Loucy (cell line): Measurements from ENCODE around the gene MAMLD1.

ENCODE experiments used
- H2AFZ ChIP-seq: fragments of 200-600 bp; sonication (generic); 2 replicates; pipeline ENCODE4 v1.6.0; 2016; ENCODE audit warnings: antibody characterized with exemption, mild to moderate bottlenecking, low read length, moderate library complexity
- H3F3A ChIP-seq: fragments of 200-600 bp; 2 replicates; pipeline ENCODE4 v1.6.0; 2016; ENCODE audit warnings: antibody characterized with exemption, low read depth, mild to moderate bottlenecking
- H3K27me3 ChIP-seq: fragments of 200-600 bp; sonication (generic); 2 replicates; pipeline ENCODE4 v1.6.1; 2014; ENCODE audit warnings: low read length, mild to moderate bottlenecking; ENCODE audit not compliant: insufficient read depth, poor library complexity, severe bottlenecking
- H3K36me3 ChIP-seq: fragments of 200-600 bp; sonication (generic); 2 replicates; pipeline ENCODE4 v1.6.1; 2016; ENCODE audit warnings: low read length; ENCODE audit not compliant: insufficient read depth
- H3K4me1 ChIP-seq: fragments of 200-600 bp; sonication (generic); 2 replicates; pipeline ENCODE4 v1.5.1; 2014; ENCODE audit warnings: low read length, mild to moderate bottlenecking; ENCODE audit not compliant: insufficient read depth, poor library complexity, severe bottlenecking
- H3K4me2 ChIP-seq: fragments of 200-600 bp; sonication (generic); 2 replicates; pipeline ENCODE4 v1.6.0; 2014; ENCODE audit warnings: antibody characterized with exemption, low read length, low read depth, mild to moderate bottlenecking; ENCODE audit not compliant: poor library complexity, severe bottlenecking
- H3K4me3 ChIP-seq: fragments of 200-600 bp; sonication (generic); 2 replicates; pipeline ENCODE4 v1.5.1; 2014; ENCODE audit warnings: low read length, mild to moderate bottlenecking, mixed read lengths; ENCODE audit not compliant: poor library complexity, severe bottlenecking
- H3K79me2 ChIP-seq: fragments of 200-600 bp; sonication (generic); 2 replicates; pipeline ENCODE4 v1.6.1; 2014; ENCODE audit warnings: low read length; ENCODE audit not compliant: insufficient read depth
- H3K9ac ChIP-seq: fragments of 200-600 bp; sonication (generic); 2 replicates; pipeline ENCODE4 v1.6.0; 2014; ENCODE audit warnings: mild to moderate bottlenecking, low read depth, low read length, moderate library complexity; ENCODE audit not compliant: poor library complexity, severe bottlenecking
- H3K9me2 ChIP-seq: fragments of 200-600 bp; sonication (generic); replicated peaks from 2 replicates; pipeline ENCODE4 v1.6.1; 2016; ENCODE audit warnings: low read depth, low read length, mixed read lengths
- H3K9me3 ChIP-seq: fragments of 200-600 bp; sonication (generic); 2 replicates; pipeline ENCODE4 v1.6.1; 2014; ENCODE audit warnings: mild to moderate bottlenecking, antibody characterized with exemption, low read length, low read depth; ENCODE audit not compliant: insufficient read depth
- H4K20me1 ChIP-seq: fragments of 200-600 bp; sonication (generic); 2 replicates; pipeline ENCODE4 v1.6.0; 2014; ENCODE audit warnings: antibody characterized with exemption, low read length, mild to moderate bottlenecking; ENCODE audit not compliant: insufficient read depth, poor library complexity, severe bottlenecking
- EZH2phosphoT487 ChIP-seq: fragments of 200-600 bp; IDR thresholded peaks from 2 replicates; pipeline ENCODE4 v1.6.1; 2018; ENCODE audit warnings: antibody characterized with exemption, mild to moderate bottlenecking, moderate library complexity, borderline replicate concordance
- TF ChIP-seq, protein P1 (sequence below): fragments of 200-600 bp; sonication (generic); conservative IDR thresholded peaks from 2 replicates; pipeline ENCODE4 v1.5.1; 2014; ENCODE audit warnings: mild to moderate bottlenecking, antibody characterized with exemption, low read length

MAMLD1 gene

DNA sequence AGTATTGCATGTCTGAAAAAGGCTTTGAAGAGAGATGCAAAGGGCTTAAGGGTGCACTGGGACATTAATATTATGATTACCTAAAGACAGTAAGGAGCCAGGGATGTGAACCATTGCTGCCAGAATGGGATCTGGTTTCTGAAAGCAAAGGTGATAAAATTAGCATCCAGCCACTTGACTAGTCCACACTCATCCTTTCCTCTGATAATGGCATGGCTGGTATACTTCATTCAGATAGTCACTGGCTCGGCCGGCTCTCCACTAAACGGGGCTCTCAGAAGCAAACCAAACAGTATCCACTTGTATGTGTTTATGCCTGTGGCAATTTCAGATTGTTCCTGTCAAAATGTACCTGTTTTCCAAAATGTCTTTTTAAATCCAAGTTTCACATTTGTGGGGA lies 46.4 kb downstream of the MAMLD1 start:
- TF ChIP-seq, protein P1, sequence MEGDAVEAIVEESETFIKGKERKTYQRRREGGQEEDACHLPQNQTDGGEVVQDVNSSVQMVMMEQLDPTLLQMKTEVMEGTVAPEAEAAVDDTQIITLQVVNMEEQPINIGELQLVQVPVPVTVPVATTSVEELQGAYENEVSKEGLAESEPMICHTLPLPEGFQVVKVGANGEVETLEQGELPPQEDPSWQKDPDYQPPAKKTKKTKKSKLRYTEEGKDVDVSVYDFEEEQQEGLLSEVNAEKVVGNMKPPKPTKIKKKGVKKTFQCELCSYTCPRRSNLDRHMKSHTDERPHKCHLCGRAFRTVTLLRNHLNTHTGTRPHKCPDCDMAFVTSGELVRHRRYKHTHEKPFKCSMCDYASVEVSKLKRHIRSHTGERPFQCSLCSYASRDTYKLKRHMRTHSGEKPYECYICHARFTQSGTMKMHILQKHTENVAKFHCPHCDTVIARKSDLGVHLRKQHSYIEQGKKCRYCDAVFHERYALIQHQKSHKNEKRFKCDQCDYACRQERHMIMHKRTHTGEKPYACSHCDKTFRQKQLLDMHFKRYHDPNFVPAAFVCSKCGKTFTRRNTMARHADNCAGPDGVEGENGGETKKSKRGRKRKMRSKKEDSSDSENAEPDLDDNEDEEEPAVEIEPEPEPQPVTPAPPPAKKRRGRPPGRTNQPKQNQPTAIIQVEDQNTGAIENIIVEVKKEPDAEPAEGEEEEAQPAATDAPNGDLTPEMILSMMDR, result no peak
- no peak for TF ChIP-seq EZH2phosphoT487
- peaks cover 26% of the 10 kb centered on the region for H3K4me1 ChIP-seq
- H3K27me3 ChIP-seq, result no peaks in the 10 kb centered on the region

DNA sequence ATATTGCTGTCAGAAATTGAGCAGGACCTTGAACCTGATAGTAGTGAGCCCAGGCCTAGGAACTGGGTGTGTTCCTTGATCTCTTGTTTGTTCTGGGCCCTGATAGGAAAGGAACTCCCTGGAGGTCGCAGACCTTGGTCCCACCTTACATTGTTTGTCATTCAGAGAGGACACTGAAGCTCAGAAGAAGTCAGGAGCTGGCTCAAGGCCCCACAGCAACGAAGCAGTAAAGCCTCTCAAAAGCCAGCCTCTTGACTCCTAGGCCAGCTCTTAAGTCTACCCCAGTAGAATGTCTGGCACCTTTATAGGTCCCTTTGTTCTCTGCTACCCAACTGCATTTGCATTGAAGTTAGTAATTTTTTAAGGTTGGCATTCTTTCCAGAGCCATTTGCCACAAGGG lies 46.8 kb downstream of the MAMLD1 start:
- H4K20me1 ChIP-seq, result no peaks in the 10 kb centered on the region
- H3K9me2 ChIP-seq, result no peaks in the 10 kb centered on the region
- no peak overlapping the region for H3K4me2 ChIP-seq
- H2AFZ ChIP-seq, result no peak overlapping the region
- TF ChIP-seq, protein P1, result no peak
- no peak for TF ChIP-seq EZH2phosphoT487
- H3K9me3 ChIP-seq, result no peaks in the 10 kb centered on the region
- no peak overlapping the region for H3K4me3 ChIP-seq
- no peak overlapping the region for H3K9ac ChIP-seq
- no peaks in the 10 kb centered on the region for H3K36me3 ChIP-seq
- H3K27me3 ChIP-seq, result no peaks in the 10 kb centered on the region
- no peaks in the 10 kb centered on the region for H3K79me2 ChIP-seq
- no peaks in the 10 kb centered on the region for H3F3A ChIP-seq
- H3K4me1 ChIP-seq, result peaks cover 25% of the 10 kb centered on the region

More for the DNA sequence above, 46.4 kb downstream of the MAMLD1 start:
- H3F3A ChIP-seq, result no peaks in the 10 kb centered on the region
- no peaks in the 10 kb centered on the region for H4K20me1 ChIP-seq
- no peak overlapping the region for H3K4me2 ChIP-seq
- no peak overlapping the region for H3K4me3 ChIP-seq
- no peak overlapping the region for H3K9ac ChIP-seq
- no peak overlapping the region for H2AFZ ChIP-seq
- H3K79me2 ChIP-seq, result no peaks in the 10 kb centered on the region
- H3K9me2 ChIP-seq, result no peaks in the 10 kb centered on the region
- H3K9me3 ChIP-seq, result no peaks in the 10 kb centered on the region
- no peaks in the 10 kb centered on the region for H3K36me3 ChIP-seq

DNA sequence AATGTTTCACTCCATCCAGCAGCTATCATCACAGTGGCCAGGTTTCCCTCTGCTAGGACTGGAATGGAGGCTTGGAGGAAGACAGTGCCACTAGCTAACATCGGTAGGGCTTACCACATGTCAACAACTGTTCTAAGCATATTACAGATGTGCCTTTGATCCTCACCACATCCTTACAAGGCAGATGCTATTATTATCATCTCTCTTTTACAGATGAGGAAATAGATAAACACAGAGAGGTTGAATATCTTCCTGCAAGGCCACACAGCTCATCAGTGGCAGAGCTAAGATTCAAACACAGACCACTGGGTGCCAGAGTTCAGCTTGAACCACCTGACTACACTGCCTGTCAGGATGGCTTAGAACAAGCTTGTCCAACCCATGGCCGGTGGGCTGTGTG lies 47.4 kb downstream of the MAMLD1 start:
- Histone ChIP-seq H3K79me2 (no peaks in the 10 kb centered on the region), H3K9me2 (no peaks in the 10 kb centered on the region), H3K36me3 (no peaks in the 10 kb centered on the region), H2AFZ (no peak overlapping the region), H4K20me1 (no peaks in the 10 kb centered on the region), H3K27me3 (no peaks in the 10 kb centered on the region), H3K9ac (no peak overlapping the region), H3K9me3 (no peaks in the 10 kb centered on the region), H3K4me3 (no peak overlapping the region), H3F3A (no peaks in the 10 kb centered on the region), H3K4me1 (peaks cover 25% of the 10 kb centered on the region), H3K4me2 (no peak overlapping the region)
- TF ChIP-seq, protein P1, result no peak
- no peak for TF ChIP-seq EZH2phosphoT487
